Hepatocyte (in vitro differentiated cells): ENCODE results near the gene ELL. TPM values are rescaled to one million over a fixed set of nuclear protein-coding genes. Genes with fewer than 3 reads are reported as not detected.

Experiments
- DNase-seq: peaks from one replicate; pipeline ENCODE4 v3.0.0-alpha.2; 2016; ENCODE audit warnings: low spot score
- H2AFZ ChIP-seq: fragments of 200-600 bp; sonication (generic); 2 replicates; pipeline ENCODE4 v1.6.0; 2016; ENCODE audit warnings: antibody characterized with exemption, mild to moderate bottlenecking
- H3K27ac ChIP-seq: fragments of 200-600 bp; sonication (generic); 2 replicates; pipeline ENCODE4 v1.5.1; 2016; ENCODE audit warnings: mild to moderate bottlenecking
- H3K27me3 ChIP-seq: fragments of 200-600 bp; sonication (generic); 2 replicates; pipeline ENCODE4 v1.6.1; 2016
- H3K36me3 ChIP-seq: fragments of 200-600 bp; sonication (generic); replicated peaks from 2 replicates; pipeline ENCODE4 v1.5.1; 2016; ENCODE audit warnings: low read depth; ENCODE audit not compliant: insufficient read depth
- H3K4me1 ChIP-seq: fragments of 200-600 bp; sonication (generic); 2 replicates; pipeline ENCODE4 v1.5.1; 2016; ENCODE audit warnings: mild to moderate bottlenecking, moderate library complexity; ENCODE audit not compliant: insufficient read depth
- H3K4me2 ChIP-seq: fragments of 200-600 bp; sonication (generic); 2 replicates; pipeline ENCODE4 v1.6.0; 2016
- H3K4me3 ChIP-seq: fragments of 200-600 bp; sonication (generic); 2 replicates; pipeline ENCODE4 v1.5.1; 2016; ENCODE audit warnings: mild to moderate bottlenecking
- H3K79me2 ChIP-seq: fragments of 200-600 bp; sonication (generic); 2 replicates; pipeline ENCODE4 v1.6.0; 2017; ENCODE audit warnings: mild to moderate bottlenecking
- H3K9me2 ChIP-seq: fragments of 200-600 bp; sonication (generic); replicated peaks from 2 replicates; pipeline ENCODE4 v1.6.0; 2017; ENCODE audit warnings: mild to moderate bottlenecking; ENCODE audit not compliant: insufficient read depth
- H3K9me3 ChIP-seq: fragments of 200-600 bp; sonication (generic); 2 replicates; pipeline ENCODE4 v1.5.1; 2016; ENCODE audit warnings: low read depth, mild to moderate bottlenecking
- H4K20me1 ChIP-seq: fragments of 200-600 bp; sonication (generic); 2 replicates; pipeline ENCODE4 v1.6.0; 2016; ENCODE audit warnings: mild to moderate bottlenecking; ENCODE audit not compliant: insufficient read depth, poor library complexity, severe bottlenecking
- CTCF ChIP-seq: fragments of 200-600 bp; sonication (generic); IDR thresholded peaks from 2 replicates; pipeline ENCODE4 v1.5.1; 2016; ENCODE audit warnings: antibody characterized with exemption, mild to moderate bottlenecking; ENCODE audit not compliant: poor library complexity
- EZH2 ChIP-seq: fragments of 200-600 bp; sonication (generic); IDR thresholded peaks from 2 replicates; pipeline ENCODE4 v1.6.1; 2016; ENCODE audit warnings: antibody characterized with exemption, mild to moderate bottlenecking, borderline replicate concordance
- EZH2phosphoT487 ChIP-seq: fragments of 200-600 bp; sonication (generic); IDR thresholded peaks from one replicate; pipeline ENCODE4 v1.6.1; 2018; ENCODE audit warnings: antibody characterized with exemption, mild to moderate bottlenecking, low read depth, moderate library complexity; ENCODE audit not compliant: unreplicated experiment, severe bottlenecking
- WGBS: methylation state at CpG from one replicate; pipeline ENCODE4 v1.1.6; 2016; ENCODE audit warnings: low lambda C conversion rate; ENCODE audit errors: missing lambda C conversion rate; 5-methylcytosine and 5-hydroxymethylcytosine counted together
- polyA plus RNA-seq: library from polyadenylated mRNA; unstranded; fragments of >200 nt; fragmentation: Nextera tagmentation; extraction: Ambion mirVana; gene quantifications from 2 replicates; pipeline ENCODE4 v1.2.1, GENCODE V29; 2016
- total RNA-seq: library from RNA; depleted of rRNA; stranded (reverse); fragments of >200 nt; gene quantifications from 2 replicates; pipeline ENCODE4 v1.2.3, GENCODE V29; 2014

Gene ELL
- total and polyA plus RNA-seq, 2 experiments from 2014 or later, result 11.0 to 15.0 TPM

- TF ChIP-seq CTCF (no peak), EZH2phosphoT487 (no peak), EZH2 (no peak)
- Histone ChIP-seq H3K9me3 (no peaks in the 10 kb centered on the region), H3K36me3 (no peaks in the 10 kb centered on the region), H2AFZ (no peak overlapping the region), H3K4me3 (no peak overlapping the region), H3K79me2 (no peaks in the 10 kb centered on the region), H3K4me1 (peaks cover 17% of the 10 kb centered on the region), H3K4me2 (no peak overlapping the region), H4K20me1 (no peaks in the 10 kb centered on the region), H3K9me2 (no peaks in the 10 kb centered on the region), H3K27ac (no peak overlapping the region), H3K27me3 (no peaks in the 10 kb centered on the region)
- no peak for DNase-seq
- WGBS, result 66% methylated on average over 6 of the region's 6 CpGs
These were observed 122.9 kb downstream of the ELL start for GRCh38 chr19:18399008-18399407.

- H3K9me2 ChIP-seq, result no peaks in the 10 kb centered on the region
- H3K79me2 ChIP-seq, result no peaks in the 10 kb centered on the region
- TF ChIP-seq EZH2phosphoT487, result no peak
- TF ChIP-seq CTCF, result no peak
- TF ChIP-seq EZH2, result no peak
- DNase-seq, result no peak
- H3K4me2 ChIP-seq, result peak within 1 kb of the TSS; percentile 65
- H3K4me1 ChIP-seq, result peaks cover 9% of the 10 kb centered on the region
- no peak within 1 kb of the TSS for H3K4me3 ChIP-seq
- no peak within 1 kb of the TSS for H2AFZ ChIP-seq
- H3K9me3 ChIP-seq, result no peaks in the 10 kb centered on the region
- 59% methylated on average over 32 of the region's 33 CpGs for WGBS
- no peak within 1 kb of the TSS for H3K27ac ChIP-seq
- H3K36me3 ChIP-seq, result no peaks in the 10 kb centered on the region
- no peaks in the 10 kb centered on the region for H3K27me3 ChIP-seq
- no peaks in the 10 kb centered on the region for H4K20me1 ChIP-seq
These were observed 124.3 kb downstream of the ELL start, which contains the start of gene LRRC25 for GRCh38 chr19:18397242-18398202. LRRC25 (minus strand) TSS chr19:18397622; CDS start chr19:18396963, 659 bp downstream.

GRCh38 chr19:18396471-18397241, 125.2 kb downstream of the ELL start:
- TF ChIP-seq EZH2phosphoT487, result no peak
- TF ChIP-seq CTCF, result no peak
- TF ChIP-seq EZH2, result no peak
- no peak overlapping the region for H3K4me3 ChIP-seq
- H3K27ac ChIP-seq, result no peak overlapping the region
- H3K9me2 ChIP-seq, result no peaks in the 10 kb centered on the region
- H3K9me3 ChIP-seq, result no peaks in the 10 kb centered on the region
- no peaks in the 10 kb centered on the region for H3K36me3 ChIP-seq
- H3K27me3 ChIP-seq, result no peaks in the 10 kb centered on the region
- H3K79me2 ChIP-seq, result no peaks in the 10 kb centered on the region
- H3K4me1 ChIP-seq, result peaks cover 3% of the 10 kb centered on the region
- DNase-seq, result no peak
- 83% methylated on average over 37 of the region's 37 CpGs for WGBS
- no peak overlapping the region for H2AFZ ChIP-seq
- no peak overlapping the region for H3K4me2 ChIP-seq
- no peaks in the 10 kb centered on the region for H4K20me1 ChIP-seq
